SHP77 treated with DMSO at 0.1 percent for 48 hours (cell line): ENCODE data around the gene XXYLT1.
"Not testable (repeated sequence)": the region's sequence is repeated elsewhere in the genome, so short reads cannot be mapped to it uniquely, and the experiment has no call there.

Experiments
- DNase-seq: peaks from one replicate; lab custom pipeline; 2025; lab: John Stamatoyannopoulos, UW

Gene XXYLT1

GRCh38 chr3:195042743-195043606 is 228.0 kb downstream of the XXYLT1 start:
- DNase-seq: no peak

DNA sequence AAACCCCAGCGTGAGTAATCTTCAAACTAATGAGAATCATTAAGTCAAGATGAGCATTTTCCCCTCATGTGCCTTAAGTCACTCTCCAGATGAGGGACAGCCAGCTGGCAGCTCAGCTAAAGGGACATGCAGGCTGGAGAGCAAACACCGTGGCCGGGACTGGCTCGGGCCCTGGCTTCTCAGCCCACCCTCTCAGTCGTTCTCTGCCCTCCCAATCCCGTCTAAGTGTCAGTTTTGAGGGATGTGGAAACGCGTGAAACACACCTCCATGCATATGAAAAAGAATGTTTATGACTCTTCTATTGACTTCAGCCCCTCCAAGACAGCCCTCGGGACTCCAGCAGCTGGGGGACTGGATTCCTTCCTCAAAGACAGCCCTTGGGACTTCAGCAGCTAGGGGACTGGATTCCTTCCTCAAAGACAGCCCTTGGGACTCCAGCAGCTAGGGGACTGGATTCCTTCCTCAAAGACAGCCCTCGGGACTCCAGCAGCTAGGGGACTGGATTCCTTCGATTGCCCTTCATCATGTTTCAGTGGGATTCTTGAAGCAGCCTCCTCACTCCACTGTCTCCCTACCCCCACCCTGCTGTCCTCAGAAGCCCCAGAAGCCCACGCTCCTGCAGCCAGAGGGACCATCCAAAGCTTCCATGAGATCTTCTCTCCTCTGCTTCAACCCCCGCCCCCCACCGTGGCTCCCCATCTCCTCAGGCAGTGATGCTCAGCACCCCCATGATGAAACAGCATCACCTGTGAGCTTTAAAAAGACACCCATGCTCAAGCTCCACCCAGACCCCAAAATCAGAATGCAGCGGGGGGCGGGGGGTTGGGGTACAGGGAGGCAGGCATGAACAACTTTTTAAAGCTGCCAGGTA is 228.9 kb downstream of the XXYLT1 start:
- DNase-seq: no peak

GRCh38 chr3:195040773-195041520 is 230.0 kb downstream of the XXYLT1 start:
- DNase-seq: no peak

DNA sequence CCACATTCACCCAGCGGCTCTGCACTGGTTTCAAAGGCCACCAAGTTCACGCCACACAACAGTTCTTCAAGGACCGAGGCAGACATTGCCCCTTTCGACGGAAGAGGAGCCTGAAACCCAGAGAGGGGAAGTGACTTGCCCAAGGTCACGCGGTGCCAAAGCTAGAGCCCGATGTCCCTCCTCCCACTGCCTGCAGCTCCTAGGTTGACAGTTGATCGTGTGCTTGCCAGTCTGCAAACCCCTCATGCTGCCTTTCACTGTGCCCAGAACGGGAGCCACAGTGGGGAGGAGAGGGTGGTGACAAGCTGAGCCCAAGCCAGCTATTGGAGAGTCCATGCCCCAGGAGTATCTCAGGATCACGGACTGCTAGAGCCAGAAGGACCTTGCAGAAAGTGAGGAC is 230.9 kb downstream of the XXYLT1 start:
- DNase-seq: no peak

DNA sequence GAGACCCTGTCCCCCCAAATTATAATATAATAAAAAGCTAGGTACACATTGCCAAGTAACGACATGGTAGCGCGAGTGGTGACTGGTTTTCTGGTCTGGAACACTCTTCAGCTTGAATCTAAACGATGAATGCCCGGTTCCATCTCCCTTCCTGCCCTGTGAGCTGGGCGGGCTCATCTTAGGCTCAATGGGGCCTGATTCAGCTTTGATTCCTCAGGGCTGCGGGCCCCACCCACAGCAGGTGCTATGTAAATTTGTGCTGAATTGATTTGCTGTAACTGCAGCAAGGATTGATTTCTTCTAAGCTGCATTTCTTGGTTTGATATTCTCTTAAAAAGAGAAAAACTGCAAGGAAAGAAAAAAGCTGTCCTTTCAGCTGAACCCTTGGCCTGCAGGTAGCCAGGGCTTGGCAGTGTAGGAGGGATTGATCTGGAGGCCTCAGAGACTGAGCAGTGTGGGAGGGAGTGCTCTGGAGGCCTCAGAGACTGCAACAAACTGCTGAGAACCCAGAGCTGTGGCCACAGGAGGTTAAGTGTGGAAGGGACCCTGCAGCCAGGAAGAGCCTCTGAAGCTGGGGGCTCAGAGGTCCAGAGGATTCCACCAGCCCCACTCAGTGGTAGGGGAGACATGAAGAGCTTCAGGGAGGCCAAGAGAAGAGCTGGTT is 231.6 kb downstream of the XXYLT1 start:
- DNase-seq: no peak

- DNase-seq: no peak
Observed at GRCh38 chr3:195038161-195038560, 232.8 kb downstream of the XXYLT1 start.

- not testable (repeated sequence) for DNase-seq
Observed at GRCh38 chr3:195037586-195037985, 233.4 kb downstream of the XXYLT1 start.

DNA sequence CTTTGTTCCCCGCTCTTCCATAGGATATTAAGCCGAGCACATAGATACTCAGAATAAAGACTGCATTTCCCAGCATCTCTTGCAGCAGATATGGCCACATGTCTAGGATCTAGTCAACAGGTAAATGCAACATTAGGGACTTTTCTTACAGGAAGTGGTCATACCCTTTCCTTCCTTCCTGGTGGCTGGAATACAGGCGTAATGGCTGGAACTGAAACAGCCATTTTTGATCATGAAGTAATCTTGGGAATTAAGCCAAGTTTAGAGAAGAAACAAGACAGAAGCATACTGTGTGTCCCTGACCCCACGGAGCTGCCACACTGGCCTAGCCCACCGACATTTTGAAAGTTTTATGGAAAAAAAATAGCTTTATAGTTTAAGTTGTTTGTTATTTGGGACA is 234.0 kb downstream of the XXYLT1 start:
- DNase-seq: no peak

- no peak for DNase-seq
Observed at GRCh38 chr3:195036574-195036973, 234.4 kb downstream of the XXYLT1 start.

- no peak for DNase-seq
Observed at GRCh38 chr3:195036203-195036505, 234.8 kb downstream of the XXYLT1 start.

GRCh38 chr3:195035345-195036202 is 235.4 kb downstream of the XXYLT1 start:
- no peak for DNase-seq

GRCh38 chr3:195034541-195034940 is 236.4 kb downstream of the XXYLT1 start:
- no peak for DNase-seq

- DNase-seq: no peak
Observed at GRCh38 chr3:195034101-195034500, 236.9 kb downstream of the XXYLT1 start.

GRCh38 chr3:195033531-195034091 is 237.3 kb downstream of the XXYLT1 start:
- no peak for DNase-seq

GRCh38 chr3:195032955-195033354 is 238.0 kb downstream of the XXYLT1 start:
- DNase-seq: no peak

DNA sequence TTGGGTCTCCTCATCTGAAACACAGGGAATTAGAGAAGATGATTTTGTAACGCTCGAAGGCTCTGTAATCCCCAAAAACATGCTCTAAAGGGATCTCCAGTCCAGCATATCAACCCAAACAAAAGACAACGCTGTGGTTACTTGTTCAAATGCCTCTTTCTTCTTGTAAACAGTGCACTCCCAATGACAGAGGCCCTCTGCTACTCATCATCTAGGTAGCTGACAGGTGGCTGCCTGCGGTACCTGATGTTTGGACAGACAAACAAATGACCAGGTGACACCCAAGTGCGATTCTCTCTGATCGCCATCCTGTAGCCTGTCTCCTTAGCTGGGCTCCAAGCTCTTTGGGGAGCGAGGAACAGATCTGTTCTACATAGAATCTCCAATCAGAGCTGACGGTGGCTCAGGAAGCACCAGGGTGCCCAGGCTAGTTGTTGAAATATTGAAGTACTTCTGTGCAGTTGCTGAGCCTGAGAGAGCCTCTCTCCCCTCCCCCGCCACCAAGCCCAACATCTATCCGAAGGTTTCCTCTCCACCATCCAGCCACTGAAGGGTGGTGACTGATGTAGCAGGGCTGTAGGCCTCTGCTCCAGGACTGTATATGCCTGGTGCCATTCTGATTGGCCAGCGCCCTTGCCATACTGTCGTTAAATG is 238.7 kb downstream of the XXYLT1 start:
- DNase-seq: no peak

DNA sequence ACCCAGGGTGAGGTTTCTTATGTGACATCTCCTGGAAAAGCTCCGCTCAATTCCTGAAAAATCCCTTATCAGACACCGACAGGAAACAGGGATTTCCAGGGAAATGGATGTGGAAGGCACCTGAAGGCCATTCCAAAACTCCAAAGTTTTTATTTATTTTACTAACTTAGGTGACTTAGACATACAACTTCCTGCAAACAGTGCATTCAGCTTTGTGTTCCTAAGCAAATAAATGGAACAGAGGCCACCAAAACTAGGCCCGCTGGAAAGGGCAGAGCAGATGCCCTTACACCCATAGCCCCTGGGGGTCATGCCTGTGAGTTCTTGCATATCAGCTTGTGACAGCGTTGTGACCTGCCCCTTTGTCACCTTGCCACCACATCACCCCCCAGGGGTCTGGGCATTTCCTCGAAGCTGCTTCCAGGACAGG is 239.4 kb downstream of the XXYLT1 start:
- no peak for DNase-seq

- DNase-seq: no peak
Observed at GRCh38 chr3:195030791-195031321, 240.1 kb downstream of the XXYLT1 start.

DNA sequence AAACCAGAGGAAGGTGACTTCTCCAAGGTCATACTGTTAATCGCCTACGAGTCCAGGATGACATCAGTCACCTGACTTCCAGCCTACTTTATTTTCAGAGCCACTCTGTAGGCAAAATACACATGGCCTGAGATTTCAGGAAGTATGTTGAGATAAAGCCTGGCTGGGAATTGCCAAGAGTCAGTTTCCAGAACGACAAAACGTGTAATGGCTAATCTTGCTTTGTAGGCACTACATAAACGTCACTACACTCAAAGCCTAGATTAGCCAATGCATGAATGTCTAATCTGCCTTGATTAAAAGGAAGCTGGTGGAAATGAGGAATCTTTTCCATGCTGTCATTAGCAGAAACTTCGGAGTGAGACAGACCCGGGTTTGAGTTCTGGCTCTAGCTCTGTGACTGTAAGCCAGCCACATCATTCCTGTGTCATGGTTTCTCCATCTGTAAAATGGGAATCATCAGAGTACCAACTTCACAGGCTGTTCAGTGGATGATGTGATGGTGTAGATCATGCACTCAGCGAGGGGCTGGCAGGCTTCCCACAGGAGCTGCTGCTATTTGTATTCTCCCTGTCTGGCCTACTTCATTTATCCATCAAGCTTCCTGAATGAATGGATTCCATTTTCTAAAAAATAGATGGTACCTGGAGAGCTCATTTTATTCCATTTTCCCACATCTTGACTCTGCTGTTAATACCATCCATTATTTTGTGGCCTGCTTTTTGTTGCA is 241.9 kb downstream of the XXYLT1 start:
- no peak for DNase-seq
